Measurements from ENCODE around the gene PSMB2. TPM values are rescaled to one million over a fixed set of nuclear protein-coding genes. Genes with fewer than 3 reads are reported as not detected.

PSMB2 gene
- total and polyA plus RNA-seq, 5 donors from 2014 or later = 34.4 to 101 (median 71.0) TPM

DNA sequence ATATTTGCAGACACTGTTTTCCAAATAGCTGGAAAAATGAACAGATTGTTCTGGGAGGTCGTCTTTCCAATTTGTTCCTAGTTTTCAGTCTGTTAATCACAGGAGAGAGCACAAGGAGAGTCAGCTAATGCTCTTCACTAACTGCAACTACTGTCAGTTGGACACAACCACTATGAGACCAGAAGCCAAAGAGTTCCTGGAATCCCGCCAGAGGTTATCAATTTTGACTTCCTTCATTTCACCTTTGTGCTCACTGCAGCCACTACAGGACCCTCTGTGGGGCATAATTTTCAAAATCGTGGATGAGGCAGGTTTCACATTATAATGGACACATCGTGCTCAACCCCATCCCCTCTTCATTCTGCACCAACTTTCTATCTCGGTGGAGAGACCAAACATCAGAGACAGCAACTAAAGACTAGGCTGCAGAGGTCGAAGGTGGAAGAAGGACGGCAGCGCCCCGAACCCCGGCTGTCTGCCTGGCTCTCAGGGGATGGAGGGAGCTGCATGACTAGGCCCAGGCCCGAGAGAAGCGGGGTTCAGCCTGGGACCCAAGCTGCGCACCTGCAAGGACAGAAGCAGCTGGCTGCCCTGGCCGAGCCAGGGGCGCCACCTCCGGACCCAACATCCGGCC is 84.7 kb downstream of the PSMB2 start:
- H3K9me3 Mint-ChIP-seq = peaks cover 0 to 1% (median 0%) of the 10 kb centered on the region in 7 donors
- peak overlapping the region; percentile 85 for H3K4me3 ChIP-seq (ENCODE audit: low read depth, low read length)
- H3K27ac ChIP-seq (ENCODE audit: insufficient read depth, low read length, poor library complexity, severe bottlenecking) = peak overlapping the region; percentile 83
- DNase-seq = no peak
- H3K36me3 Mint-ChIP-seq = peaks cover 9% of the 10 kb centered on the region
- ATAC-seq (ENCODE audit: low read depth in 2 of 2) = no peak
- H3K4me1 ChIP-seq (ENCODE audit: control insufficient read depth, insufficient read depth, low read length, poor library complexity, severe bottlenecking) = peaks cover 43% of the 10 kb centered on the region
- peak overlapping the region; percentile 97 to 100 (median 98) for H3K4me3 Mint-ChIP-seq
- peaks cover 27% of the 10 kb centered on the region for H3K36me3 ChIP-seq (ENCODE audit: control insufficient read depth, insufficient read depth, low read length)
- H3K27me3 Mint-ChIP-seq = no peaks in the 10 kb centered on the region
- H3K27me3 ChIP-seq (ENCODE audit: control insufficient read depth, insufficient read depth, low read length) = no peaks in the 10 kb centered on the region
- H3K9me3 ChIP-seq (ENCODE audit: control insufficient read depth in 2 of 2, low read length in 2 of 2) = no peaks in the 10 kb centered on the region
- H3K4me1 Mint-ChIP-seq = peaks cover 31 to 71% (median 49%) of the 10 kb centered on the region in 4 donors
- peak overlapping the region; percentile 82 to 96 (median 93) for H3K27ac Mint-ChIP-seq

DNA sequence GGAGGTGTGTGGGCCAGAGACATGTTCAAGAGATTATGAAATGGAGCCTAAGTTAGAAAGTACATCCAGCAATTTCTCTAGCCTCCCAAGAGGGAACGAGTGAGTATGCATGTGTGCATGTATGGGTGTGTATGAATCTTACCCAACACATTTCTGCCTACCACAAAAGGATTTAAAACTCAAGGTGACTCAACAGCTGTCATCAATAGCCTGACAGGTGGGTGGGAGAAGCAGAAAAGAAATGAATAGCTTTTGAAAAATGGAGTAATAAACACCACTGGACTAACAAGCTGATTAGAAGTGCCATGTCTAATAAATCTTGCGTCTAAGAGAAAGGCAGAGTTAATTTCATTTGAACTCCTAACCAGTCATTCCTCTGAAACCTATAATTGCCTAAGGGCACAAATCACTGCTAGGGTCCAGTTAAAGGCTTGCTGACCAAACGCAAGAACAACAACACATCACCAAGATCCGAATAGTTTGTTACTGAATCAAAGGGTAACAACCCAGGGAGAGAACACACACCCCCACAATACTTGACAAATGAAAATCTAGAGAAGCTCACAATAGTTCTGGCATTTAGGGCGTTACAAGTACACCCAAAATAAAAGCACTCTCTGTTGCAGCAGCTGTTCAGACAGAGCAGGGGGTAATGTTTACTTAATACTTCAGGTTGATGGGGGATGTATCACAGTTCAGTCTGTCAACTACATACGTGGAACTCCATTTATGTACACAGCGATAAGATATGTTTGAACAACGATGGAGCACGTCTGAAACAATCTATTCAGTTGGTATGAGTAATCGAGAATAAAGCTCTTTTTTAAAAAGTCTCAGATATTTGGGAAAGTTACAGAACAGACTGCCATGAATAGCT is 85.5 kb downstream of the PSMB2 start:
- Mint-ChIP-seq H3K4me3 (peak overlapping the region; percentile 97 to 100 (median 98)), H3K9me3 (no peaks in the 10 kb centered on the region), H3K4me1 (peaks cover 31 to 66% (median 48%) of the 10 kb centered on the region in 4 donors), H3K36me3 (peaks cover 5% of the 10 kb centered on the region), H3K27me3 (no peaks in the 10 kb centered on the region), H3K27ac (peak overlapping the region; percentile 40 to 96 (median 93))
- Histone ChIP-seq H3K4me3 (ENCODE audit: low read depth, low read length) (peak overlapping the region; percentile 85), H3K9me3 (ENCODE audit: control insufficient read depth in 2 of 2, low read length in 2 of 2) (no peaks in the 10 kb centered on the region), H3K27me3 (ENCODE audit: control insufficient read depth, insufficient read depth, low read length) (no peaks in the 10 kb centered on the region), H3K36me3 (ENCODE audit: control insufficient read depth, insufficient read depth, low read length) (peaks cover 35% of the 10 kb centered on the region), H3K27ac (ENCODE audit: insufficient read depth, low read length, poor library complexity, severe bottlenecking) (no peak overlapping the region), H3K4me1 (ENCODE audit: control insufficient read depth, insufficient read depth, low read length, poor library complexity, severe bottlenecking) (peaks cover 43% of the 10 kb centered on the region)
- ATAC-seq (ENCODE audit: low read depth in 2 of 2) (no peak), DNase-seq (no peak)

DNA sequence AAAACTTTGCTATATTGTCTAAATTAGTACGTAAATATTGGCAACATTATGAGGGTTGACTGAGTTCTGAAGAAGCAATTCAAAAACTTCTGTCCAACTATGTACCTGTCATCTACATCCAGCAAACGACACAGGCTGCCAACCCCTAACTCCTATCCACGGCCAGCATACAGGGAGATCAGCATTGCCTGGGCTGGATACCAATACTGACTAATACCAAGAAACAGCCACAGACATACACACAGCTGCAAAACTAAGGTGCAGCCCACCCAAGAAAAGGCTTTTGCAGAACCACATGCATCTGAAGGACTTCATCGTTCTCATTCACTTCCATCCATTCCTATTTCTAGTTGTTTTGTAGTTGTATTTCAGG is 86.1 kb downstream of the PSMB2 start:
- Mint-ChIP-seq H3K36me3 (peaks cover 5% of the 10 kb centered on the region), H3K27me3 (no peaks in the 10 kb centered on the region), H3K4me3 (peak overlapping the region; percentile 22 to 100 (median 98)), H3K9me3 (no peaks in the 10 kb centered on the region), H3K27ac (peak overlapping the region in 2 of 3 donors; percentile 22 to 96), H3K4me1 (peaks cover 31 to 68% (median 48%) of the 10 kb centered on the region in 4 donors)
- peaks cover 38% of the 10 kb centered on the region for H3K36me3 ChIP-seq (ENCODE audit: control insufficient read depth, insufficient read depth, low read length)
- no peak overlapping the region for H3K27ac ChIP-seq (ENCODE audit: insufficient read depth, low read length, poor library complexity, severe bottlenecking)
- peak overlapping the region; percentile 85 for H3K4me3 ChIP-seq (ENCODE audit: low read depth, low read length)
- ATAC-seq (ENCODE audit: low read depth in 2 of 2) (no peak), DNase-seq (no peak)
- H3K27me3 ChIP-seq (ENCODE audit: control insufficient read depth, insufficient read depth, low read length) = no peaks in the 10 kb centered on the region
- no peaks in the 10 kb centered on the region for H3K9me3 ChIP-seq (ENCODE audit: control insufficient read depth in 2 of 2, low read length in 2 of 2)
- peaks cover 43% of the 10 kb centered on the region for H3K4me1 ChIP-seq (ENCODE audit: control insufficient read depth, insufficient read depth, low read length, poor library complexity, severe bottlenecking)

DNA sequence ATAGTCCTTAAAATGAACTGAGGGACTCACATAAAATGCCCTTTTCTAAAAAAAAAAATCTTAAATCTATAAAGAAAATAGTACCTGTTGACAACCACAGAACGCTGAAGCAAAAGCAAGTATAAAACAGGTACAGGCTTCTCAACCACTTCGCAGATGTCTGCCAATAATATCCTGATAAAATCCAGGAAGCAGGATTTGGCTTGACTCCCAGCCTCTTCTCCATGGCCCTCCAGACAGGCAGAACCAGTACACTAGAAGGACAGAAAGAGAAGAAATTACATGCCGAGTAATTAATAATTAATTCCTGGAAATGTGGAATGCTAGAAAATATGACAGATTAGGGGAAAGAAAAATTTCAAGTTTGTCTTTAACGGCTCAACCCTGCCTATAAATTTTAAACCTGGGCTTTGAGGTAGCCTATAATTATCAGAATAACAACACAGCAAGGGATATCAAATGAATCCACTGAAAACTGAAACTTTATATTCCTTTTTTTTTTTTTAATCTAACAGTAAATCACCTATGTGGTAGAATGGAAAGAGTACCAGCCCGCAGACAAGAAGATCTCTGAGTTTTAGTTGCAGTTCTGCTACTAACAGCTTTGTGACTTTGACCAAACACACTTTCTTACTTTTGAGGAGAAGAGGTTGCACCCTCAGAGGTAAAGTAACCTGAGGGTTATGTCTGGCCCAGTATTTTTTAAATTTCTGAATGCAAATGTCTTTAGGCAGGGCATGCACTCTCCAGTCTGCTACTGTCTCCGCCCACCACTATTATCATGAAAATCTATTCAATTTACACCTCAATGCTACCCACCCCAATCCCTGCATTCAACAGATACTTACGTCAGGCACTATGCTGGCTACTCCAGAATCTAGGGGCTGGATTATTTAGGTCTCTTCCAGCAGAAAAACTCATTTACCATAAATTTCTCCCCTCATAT is 86.8 kb downstream of the PSMB2 start:
- Histone ChIP-seq H3K27ac (ENCODE audit: insufficient read depth, low read length, poor library complexity, severe bottlenecking) (no peak overlapping the region), H3K27me3 (ENCODE audit: control insufficient read depth, insufficient read depth, low read length) (no peaks in the 10 kb centered on the region), H3K9me3 (ENCODE audit: control insufficient read depth in 2 of 2, low read length in 2 of 2) (no peaks in the 10 kb centered on the region), H3K4me3 (ENCODE audit: low read depth, low read length) (no peak overlapping the region), H3K36me3 (ENCODE audit: control insufficient read depth, insufficient read depth, low read length) (peaks cover 38% of the 10 kb centered on the region), H3K4me1 (ENCODE audit: control insufficient read depth, insufficient read depth, low read length, poor library complexity, severe bottlenecking) (peaks cover 43% of the 10 kb centered on the region)
- ATAC-seq (ENCODE audit: low read depth in 2 of 2) (no peak), DNase-seq (no peak)
- Mint-ChIP-seq H3K4me3 (peak overlapping the region; percentile 21 to 100 (median 68)), H3K9me3 (no peaks in the 10 kb centered on the region), H3K27me3 (no peaks in the 10 kb centered on the region), H3K4me1 (peaks cover 36 to 70% (median 45%) of the 10 kb centered on the region in 4 donors), H3K36me3 (peaks cover 5% of the 10 kb centered on the region), H3K27ac (peak overlapping the region; percentile 29 to 96 (median 43))

DNA sequence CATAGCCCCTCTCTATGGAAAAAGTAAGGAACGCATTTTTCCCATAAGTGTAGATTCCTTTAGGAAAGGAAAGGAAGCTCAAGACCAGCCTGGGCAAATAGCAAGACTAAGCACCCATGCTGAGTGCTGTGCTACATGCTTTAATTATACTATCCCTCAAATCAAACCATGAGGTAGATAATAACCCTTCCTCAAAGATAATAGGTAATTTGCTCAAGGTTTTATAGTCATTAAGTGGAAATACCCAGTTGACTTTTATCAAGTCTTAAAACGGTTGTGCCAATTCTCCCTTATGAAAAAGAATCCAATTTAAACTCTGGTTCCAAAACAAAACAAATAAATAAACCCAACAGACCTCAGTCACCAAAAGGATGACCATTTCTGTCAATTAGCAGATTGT is 87.5 kb downstream of the PSMB2 start:
- peaks cover 5% of the 10 kb centered on the region for H3K36me3 Mint-ChIP-seq
- no peaks in the 10 kb centered on the region for H3K9me3 ChIP-seq (ENCODE audit: control insufficient read depth in 2 of 2, low read length in 2 of 2)
- no peaks in the 10 kb centered on the region for H3K9me3 Mint-ChIP-seq
- H3K4me1 Mint-ChIP-seq = peaks cover 40 to 72% (median 47%) of the 10 kb centered on the region in 4 donors
- peak overlapping the region in 1 of 4 donors; percentile 51 for H3K4me3 Mint-ChIP-seq
- DNase-seq = no peak
- H3K4me1 ChIP-seq (ENCODE audit: control insufficient read depth, insufficient read depth, low read length, poor library complexity, severe bottlenecking) = peaks cover 38% of the 10 kb centered on the region
- peaks cover 43% of the 10 kb centered on the region for H3K36me3 ChIP-seq (ENCODE audit: control insufficient read depth, insufficient read depth, low read length)
- no peaks in the 10 kb centered on the region for H3K27me3 ChIP-seq (ENCODE audit: control insufficient read depth, insufficient read depth, low read length)
- H3K27me3 Mint-ChIP-seq = no peaks in the 10 kb centered on the region
- no peak overlapping the region for H3K4me3 ChIP-seq (ENCODE audit: low read depth, low read length)
- peak overlapping the region in 1 of 3 donors; percentile 74 for H3K27ac Mint-ChIP-seq
- H3K27ac ChIP-seq (ENCODE audit: insufficient read depth, low read length, poor library complexity, severe bottlenecking) = no peak overlapping the region
- ATAC-seq (ENCODE audit: low read depth in 2 of 2) = no peak

Other genes starting within 250 kb of the PSMB2 start
- gene KIAA0319L, start 84.1 kb downstream of the PSMB2 start, total RNA-seq = 72.4 TPM
- gene KIAA0319L, start 84.1 kb downstream of the PSMB2 start, polyA plus RNA-seq = 10 to 100 TPM; 16.2 to 21.3 (median 17.4) TPM
- 28.7 TPM for gene NCDN, start 83.7 kb downstream of the PSMB2 start, total RNA-seq
- 10 to 100 TPM in 2 of 4 donors, 1 to 10 TPM in 2; 5.5 to 11.1 (median 10.1) TPM for gene NCDN, start 83.7 kb downstream of the PSMB2 start, polyA plus RNA-seq
- 5.1 TPM for gene TFAP2E, start 68.2 kb downstream of the PSMB2 start, total RNA-seq
- gene TFAP2E, start 68.2 kb downstream of the PSMB2 start, polyA plus RNA-seq = under 1 TPM in 3 of 4 donors, not detected in 1; 0.17 to 0.71 (median 0.21) TPM
- 9.0 TPM for gene C1orf216, start 77.4 kb upstream of the PSMB2 start, total RNA-seq
- gene C1orf216, start 77.4 kb upstream of the PSMB2 start, polyA plus RNA-seq = 10 to 100 TPM; 12.6 to 23.9 (median 15.9) TPM
- gene CLSPN, start 128.5 kb upstream of the PSMB2 start, total RNA-seq = 2.9 TPM
- under 1 TPM; 0.13 to 0.95 (median 0.29) TPM for gene CLSPN, start 128.5 kb upstream of the PSMB2 start, polyA plus RNA-seq
- gene AGO4, start 166.5 kb upstream of the PSMB2 start, total RNA-seq = 12.7 TPM
- gene AGO4, start 166.5 kb upstream of the PSMB2 start, polyA plus RNA-seq = 1 to 10 TPM; 2.4 to 4.1 (median 3.6) TPM
- 24.3 TPM for gene AGO1, start 241.7 kb upstream of the PSMB2 start, total RNA-seq
- gene AGO1, start 241.7 kb upstream of the PSMB2 start, polyA plus RNA-seq = 10 to 100 TPM in 1 of 4 donors, 1 to 10 TPM in 3; 6.7 to 10.9 (median 8.0) TPM